HCT116 (cell line): ENCODE measurements around the gene TNRC6B. TPM values are rescaled to one million over a fixed set of nuclear protein-coding genes. Genes with fewer than 3 reads are reported as not detected.

Experiments used
- ATAC-seq: fragments of 200-7000 bp; cut with Tn5 transposase; 2 replicates; pipeline ENCODE4 v1.9.1; 2020; ENCODE audit warnings: mild to moderate bottlenecking, moderate library complexity
- BruUV-seq: library from RNA; stranded (reverse); fragments of 400-500 nt; replicated peaks from 2 replicates; lab custom pipeline; 2021; lab: Mats Ljungman, UMichigan
- CTCF ChIA-PET: fragments of 300-600 bp; sonication (Branson Sonifier 250); formaldehyde crosslinking; loops from one replicate; lab custom pipeline; 2021; ENCODE audit warnings: antibody characterized with exemption; lab: Charles Lee
- POLR2A ChIA-PET: fragments of 300-600, 350-600 bp; sonication (Branson Sonifier 250); formaldehyde crosslinking; loops from one replicate; lab custom pipeline; 2021; ENCODE audit warnings: antibody characterized with exemption; lab: Charles Lee
- RAD21 ChIA-PET, 2 experiments: fragments of 300-600 bp; sonication (Branson Sonifier 250); formaldehyde crosslinking; loops; one replicate each; lab custom pipeline; 2023; ENCODE audit warnings: low total read pairs in 2 of 2; ENCODE audit not compliant: uncharacterized antibody in 2 of 2, unreplicated experiment in 2 of 2, low non-redundant PET in 1 of 2; lab: Charles Lee
- DNase-seq: peaks from one replicate; pipeline ENCODE4 v3.0.0-alpha.2; 2010; ENCODE audit warnings: low read depth, low spot score
- H2AFZ ChIP-seq: fragments of 200-600 bp; shearing (Covaris generic), sonication (generic); 2 replicates; pipeline ENCODE4 v1.6.1; 2017; ENCODE audit warnings: low read depth, mixed run types, mixed read lengths, antibody characterized with exemption, low read length; ENCODE audit not compliant: poor library complexity, severe bottlenecking
- H3K27ac ChIP-seq: 2 replicates; pipeline ENCODE4 v1.5.1; 2012; ENCODE audit warnings: low read depth, low read length
- H3K27me3 ChIP-seq: fragments of 200-600 bp; sonication (generic); 2 replicates; pipeline ENCODE4 v1.6.1; 2016; ENCODE audit warnings: mixed run types, low read length, mixed read lengths; ENCODE audit not compliant: insufficient read depth
- H3K36me3 ChIP-seq, 2 experiments: fragments of 200-500 bp in 1 of 2; fragments of 200-600 bp in 1 of 2; sonication (Bioruptor generic) in 1 of 2; sonication (generic) in 1 of 2; 2 replicates each; pipeline versions ENCODE4 v1.5.1 to v1.6.1; 2014 to 2016; ENCODE audit warnings: low read length in 2 of 2, inconsistent platforms in 1 of 2, mixed read lengths in 1 of 2, mixed run types in 1 of 2; ENCODE audit not compliant: insufficient read depth in 2 of 2, control insufficient read depth in 1 of 2
- H3K4me1 ChIP-seq, 2 experiments: fragments of 200-600 bp in 1 of 2; sonication (generic) in 1 of 2; 2 replicates each; pipeline versions ENCODE4 v1.5.1 to v1.6.1; 2012 to 2017; ENCODE audit warnings: low read length in 2 of 2, inconsistent platforms in 1 of 2, mild to moderate bottlenecking in 1 of 2, mixed read lengths in 1 of 2, mixed run types in 1 of 2, moderate library complexity in 1 of 2; ENCODE audit not compliant: insufficient read depth in 2 of 2, control insufficient read depth in 1 of 2
- H3K4me2 ChIP-seq: fragments of 200-600 bp; sonication (generic); 2 replicates; pipeline ENCODE4 v1.6.1; 2017; ENCODE audit warnings: mixed run types, low read length, mixed read lengths
- H3K4me3 ChIP-seq, 2 experiments: fragments of 200-600 bp in 1 of 2; sonication (generic) in 1 of 2; replicated peaks in 1 of 2; 2 replicates each; pipeline ENCODE4 v1.5.1; 2011 to 2016; ENCODE audit warnings: low read length in 2 of 2, control low read depth in 1 of 2, low read depth in 1 of 2, mild to moderate bottlenecking in 1 of 2, mixed read lengths in 1 of 2, mixed run types in 1 of 2
- H3K79me2 ChIP-seq: fragments of 200-600 bp; sonication (generic); 2 replicates; pipeline ENCODE4 v1.6.1; 2017; ENCODE audit warnings: mild to moderate bottlenecking, mixed run types, low read length, moderate library complexity, mixed read lengths; ENCODE audit not compliant: insufficient read depth
- H3K9ac ChIP-seq: fragments of 200-600 bp; sonication (generic); 2 replicates; pipeline ENCODE4 v1.6.1; 2016; ENCODE audit warnings: low read length, mixed read lengths
- H3K9me2 ChIP-seq: fragments of 200-600 bp; sonication (generic), shearing (Covaris generic); 2 replicates; pipeline ENCODE4 v1.6.1; 2017; ENCODE audit warnings: mixed run types, mild to moderate bottlenecking, moderate library complexity; ENCODE audit not compliant: insufficient read depth
- H3K9me3 ChIP-seq, 2 experiments: fragments of 200-500 bp in 1 of 2; fragments of 200-600 bp in 1 of 2; sonication (Bioruptor generic) in 1 of 2; sonication (generic) in 1 of 2; 2 replicates each; pipeline ENCODE4 v1.6.1; 2014 to 2017; ENCODE audit warnings: low read length in 2 of 2, mixed read lengths in 2 of 2, inconsistent platforms in 1 of 2, low read depth in 1 of 2, mild to moderate bottlenecking in 1 of 2, mixed run types in 1 of 2, moderate library complexity in 1 of 2; ENCODE audit not compliant: control insufficient read depth in 1 of 2, insufficient read depth in 1 of 2
- H4K20me1 ChIP-seq: fragments of 200-600 bp; sonication (generic), shearing (Covaris generic); 2 replicates; pipeline ENCODE4 v1.6.1; 2017; ENCODE audit warnings: mixed run types, mild to moderate bottlenecking, moderate library complexity; ENCODE audit not compliant: insufficient read depth
- CTCF ChIP-seq, 3 experiments: fragments of 200-600 bp in 1 of 3; sonication (generic) in 1 of 3; IDR thresholded peaks in 2 of 3; conservative IDR thresholded peaks in 1 of 3; 2 replicates each; pipeline ENCODE4 v1.5.1; 2012 to 2017; ENCODE audit warnings: low read depth in 2 of 3, low read length in 2 of 3, antibody characterized with exemption in 1 of 3, borderline replicate concordance in 1 of 3, control low read depth in 1 of 3, mild to moderate bottlenecking in 1 of 3, mixed read lengths in 1 of 3, mixed run types in 1 of 3, moderate library complexity in 1 of 3; ENCODE audit not compliant: insufficient read depth in 1 of 3
- ELF1 ChIP-seq: IDR thresholded peaks from 2 replicates; pipeline ENCODE4 v1.6.1; 2012; ENCODE audit warnings: low read depth, borderline replicate concordance
- EZH2phosphoT487 ChIP-seq: fragments of 200-600 bp; IDR thresholded peaks from 2 replicates; pipeline ENCODE4 v1.6.1; 2018; ENCODE audit warnings: antibody characterized with exemption, borderline replicate concordance
- POLR2A ChIP-seq: IDR thresholded peaks from 2 replicates; pipeline ENCODE4 v1.7.0; 2011; ENCODE audit warnings: borderline replicate concordance; ENCODE audit not compliant: insufficient read depth, insufficient read length; ENCODE audit errors: extremely low read depth
- REST ChIP-seq: IDR thresholded peaks from 2 replicates; pipeline ENCODE4 v1.6.1; 2012; ENCODE audit warnings: low read depth
- SIN3A ChIP-seq: IDR thresholded peaks from 2 replicates; pipeline ENCODE4 v1.6.1; 2012; ENCODE audit warnings: low read depth
- SP1 ChIP-seq: IDR thresholded peaks from 2 replicates; pipeline ENCODE4 v1.6.1; 2012; ENCODE audit warnings: low read depth
- SRF ChIP-seq: IDR thresholded peaks from 2 replicates; pipeline ENCODE4 v1.6.1; 2012; ENCODE audit warnings: low read depth
- ZNF274 ChIP-seq: fragments of 200-500 bp; sonication (Bioruptor generic); IDR thresholded peaks from 2 replicates; pipeline ENCODE4 v1.6.1; 2014; ENCODE audit warnings: mild to moderate bottlenecking, low read depth, low read length, inconsistent platforms
- intact Hi-C: fragments of 100-400 bp; cut with micrococcal nuclease; formaldehyde crosslinking; loops from 2 replicates; pipeline ENCODE4 v1.10.0; 2022
- total RNA-seq: library from RNA; stranded (reverse); gene quantifications from one replicate; pipeline ENCODE4 v1.2.1, GENCODE V29; 2021; ENCODE audit not compliant: unreplicated experiment
- TF ChIP-seq, protein P1 (sequence below): IDR thresholded peaks from 2 replicates; pipeline ENCODE4 v1.6.1; 2012

TNRC6B gene
- total RNA-seq, 1 experiment from 2014 or later, result 29.8 TPM

GRCh38 chr22:40210818-40211217 is 33.1 kb downstream of the TNRC6B start:
- Histone ChIP-seq H3K79me2 (peaks cover 25% of the 10 kb centered on the region), H3K9me2 (no peaks in the 10 kb centered on the region), H3K27ac (no peak overlapping the region), H3K9ac (no peak overlapping the region), H3K9me3 (no peaks in the 10 kb centered on the region), H3K27me3 (no peaks in the 10 kb centered on the region), H2AFZ (no peak overlapping the region), H3K36me3 (no peaks in the 10 kb centered on the region), H3K4me2 (no peak overlapping the region), H3K4me1 (no peaks in the 10 kb centered on the region), H3K4me3 (no peak overlapping the region), H4K20me1 (no peaks in the 10 kb centered on the region)
- ChIA-PET CTCF (no interaction called here), RAD21 (no interaction called here), POLR2A (no interaction called here)
- ATAC-seq, result no peak
- no peak for DNase-seq
- TF ChIP-seq SRF (no peak), ZNF274 (no peak), CTCF (IDR thresholded peaks at IDR 0.05 in 2 of 3, conservative IDR thresholded peaks at IDR 0.05 in 1 of 3; ENCODE audit: borderline replicate concordance in 1 of 3, insufficient read depth in 1 of 3, low read depth in 2 of 3, low read length in 2 of 3) (no peak), REST (no peak), EZH2phosphoT487 (no peak), SIN3A (no peak), POLR2A (no peak), ELF1 (no peak), SP1 (no peak)
- TF ChIP-seq, protein P1, sequence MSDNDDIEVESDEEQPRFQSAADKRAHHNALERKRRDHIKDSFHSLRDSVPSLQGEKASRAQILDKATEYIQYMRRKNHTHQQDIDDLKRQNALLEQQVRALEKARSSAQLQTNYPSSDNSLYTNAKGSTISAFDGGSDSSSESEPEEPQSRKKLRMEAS, result no peak
- intact Hi-C loops, result no loop called here
- no TSS peak for BruUV-seq
